Small intestine (tissue), 4 donors: ENCODE data around the gene CDKL2. TPM values are rescaled to one million over a fixed set of nuclear protein-coding genes. Genes with fewer than 3 reads are reported as not detected.

ENCODE experiments used
- polyA plus RNA-seq, 4 donors: library from polyadenylated mRNA; stranded (reverse) in 3 of 4; unstranded in 1 of 4; fragments of 200-250 nt in 3 of 4; fragments of 120-200 nt in 1 of 4; gene quantifications; one replicate each; pipeline versions ENCODE4 v1.2.1 to v1.2.3, GENCODE V29; 2013
- donor health status: healthy with polysubstance abuse.
- donor health status: Bipolar disorder and iron deficiency.
- donor health status: healthy.

The CDKL2 gene
- polyA plus RNA-seq, 4 donors = 0.33 to 1.0 TPM; not detected in 2

Other genes with a start within 250 kb of the CDKL2 start
- gene RCHY1, start 116.1 kb downstream of the CDKL2 start, polyA plus RNA-seq = 10 to 100 TPM; 16.8 to 38.6 (median 28.5) TPM
- 10 to 100 TPM in 1 of 4 donors, 1 to 10 TPM in 3; 4.1 to 20.8 (median 5.9) TPM for gene THAP6, start 116.1 kb downstream of the CDKL2 start, polyA plus RNA-seq
- gene ODAPH, start 74.5 kb downstream of the CDKL2 start, polyA plus RNA-seq = not detected
- gene G3BP2, start 42.9 kb upstream of the CDKL2 start, polyA plus RNA-seq = 100 to 1,000 TPM in 1 of 4 donors, 10 to 100 TPM in 3; 44.1 to 145 (median 50.0) TPM
- 10 to 100 TPM; 26.5 to 83.9 (median 33.1) TPM for gene USO1, start 94.0 kb upstream of the CDKL2 start, polyA plus RNA-seq